NCI-H1436 (cell line): ENCODE results near the gene DHRS12.

ENCODE experiments used
- DNase-seq: peaks from one replicate; lab custom pipeline; 2025; lab: John Stamatoyannopoulos, UW

The DHRS12 gene

DNA sequence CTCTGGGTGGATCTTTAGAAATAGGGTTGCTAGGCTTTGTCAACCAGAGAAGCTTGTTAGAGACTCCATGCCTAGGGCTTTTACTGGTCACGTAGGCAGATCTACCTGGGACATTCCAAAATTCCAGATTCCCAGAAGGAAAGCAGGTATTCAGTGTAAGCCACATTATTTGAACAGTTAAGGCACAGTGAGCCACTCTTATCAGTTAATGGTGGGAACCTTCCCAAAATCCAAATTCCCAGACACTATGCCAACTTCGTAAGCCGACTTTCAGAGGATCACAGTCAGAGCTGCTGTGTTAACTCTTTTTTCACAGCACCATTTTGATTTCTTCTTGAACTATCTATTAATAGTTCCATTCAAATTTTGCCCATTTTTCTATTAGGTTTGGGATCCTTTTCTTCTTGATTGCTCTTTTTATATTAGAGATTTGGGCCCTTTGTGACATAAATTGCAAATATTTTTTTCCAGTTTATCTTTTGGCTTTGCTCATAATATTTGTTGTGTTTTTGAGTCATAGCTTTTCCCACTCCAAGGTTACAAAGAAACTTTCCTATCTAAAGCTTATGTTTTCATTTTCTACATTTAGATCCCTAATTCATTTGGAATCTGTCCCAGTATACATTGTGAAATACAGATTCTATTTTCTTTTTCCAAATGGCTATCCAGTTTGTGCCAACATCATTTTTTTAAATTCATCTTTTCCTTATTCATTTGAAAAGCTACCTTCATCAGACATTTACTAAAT lies 77.3 kb downstream of the DHRS12 start:
- no peak for DNase-seq

DNA sequence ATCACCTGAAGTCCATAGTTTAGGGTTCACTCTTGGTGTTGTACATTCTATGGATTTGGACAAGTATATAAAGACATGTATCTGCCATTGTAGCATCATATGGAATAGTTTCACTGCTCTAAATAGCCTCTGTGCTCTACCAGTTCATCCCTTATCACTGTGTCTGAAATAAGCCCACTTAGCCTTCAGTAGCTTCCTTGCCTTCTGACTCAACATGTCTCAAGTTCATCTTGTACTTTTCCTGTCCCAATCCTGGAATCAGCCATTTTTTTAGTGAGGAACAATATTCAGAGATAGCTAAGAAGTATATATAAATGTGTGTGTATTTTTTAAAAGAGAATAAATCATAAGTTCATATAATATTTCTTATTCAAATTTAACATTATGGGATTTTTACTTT lies 79.2 kb downstream of the DHRS12 start:
- DNase-seq: no peak

DNA sequence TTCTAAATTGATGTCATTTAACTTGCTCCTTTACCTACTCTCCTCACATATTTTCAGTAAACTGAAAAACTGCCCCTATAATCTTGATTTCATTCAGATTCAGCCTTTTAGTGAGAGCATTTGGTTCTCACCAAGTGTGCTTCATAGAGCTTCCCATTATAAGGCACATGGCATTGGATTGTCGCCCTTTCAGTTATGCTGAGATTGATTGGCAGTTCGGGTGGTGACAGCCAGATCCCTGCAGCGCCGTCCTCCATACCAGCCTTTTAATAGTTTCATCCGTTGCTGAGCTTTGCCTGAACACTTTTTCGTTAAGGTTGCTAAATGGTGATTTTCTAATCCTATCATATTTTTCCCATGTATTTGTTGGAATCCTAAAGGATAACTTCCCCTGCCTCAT lies 80.4 kb downstream of the DHRS12 start:
- no peak for DNase-seq

DNA sequence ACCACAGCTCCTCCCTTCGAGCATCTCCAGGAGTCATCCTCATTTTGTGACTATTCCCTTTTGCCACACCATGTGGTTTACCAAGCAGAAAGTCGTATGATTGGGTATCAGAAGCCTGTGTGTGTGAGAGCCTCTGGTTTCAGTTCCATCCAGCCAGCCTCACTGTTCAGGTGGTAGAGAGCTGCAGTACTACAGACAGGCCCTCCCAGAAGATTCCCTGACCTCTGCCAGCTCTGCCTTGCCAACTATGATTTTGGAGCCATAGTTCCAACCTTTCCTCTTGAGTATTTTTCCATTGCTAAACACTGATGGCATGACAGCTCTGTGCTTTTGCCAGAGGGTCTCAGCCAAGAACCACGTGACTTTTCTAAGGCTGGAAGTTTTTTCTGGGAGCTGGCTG lies 82.5 kb downstream of the DHRS12 start:
- no peak for DNase-seq

DNA sequence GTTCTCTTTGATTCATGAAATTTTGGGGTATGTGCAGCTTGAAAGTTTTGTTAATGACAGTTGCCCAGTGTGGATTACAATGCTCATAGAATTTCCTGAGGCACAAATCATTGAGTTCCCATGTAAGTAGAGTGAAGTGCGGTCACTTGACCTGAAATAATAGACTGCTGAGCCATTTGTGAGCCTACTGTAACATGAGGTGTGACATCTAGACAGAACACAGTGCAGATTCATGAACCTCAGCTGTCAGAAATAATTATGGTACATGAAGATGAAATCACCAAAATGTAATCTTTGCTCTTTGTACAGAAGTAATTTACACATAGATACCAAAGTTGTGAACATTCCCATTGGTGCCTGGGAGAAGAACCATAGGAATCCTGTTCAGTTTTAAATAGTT lies 84.6 kb downstream of the DHRS12 start:
- DNase-seq: no peak
